Fibroblast of skin of left biceps (primary cell): ENCODE results near the gene MTMR8.

Experiments used
- DNase-seq, 2 experiments: peaks; one replicate each; pipeline ENCODE4 v3.0.0-alpha.2; 2013; ENCODE audit warnings: low read depth in 2 of 2

The MTMR8 gene

DNA sequence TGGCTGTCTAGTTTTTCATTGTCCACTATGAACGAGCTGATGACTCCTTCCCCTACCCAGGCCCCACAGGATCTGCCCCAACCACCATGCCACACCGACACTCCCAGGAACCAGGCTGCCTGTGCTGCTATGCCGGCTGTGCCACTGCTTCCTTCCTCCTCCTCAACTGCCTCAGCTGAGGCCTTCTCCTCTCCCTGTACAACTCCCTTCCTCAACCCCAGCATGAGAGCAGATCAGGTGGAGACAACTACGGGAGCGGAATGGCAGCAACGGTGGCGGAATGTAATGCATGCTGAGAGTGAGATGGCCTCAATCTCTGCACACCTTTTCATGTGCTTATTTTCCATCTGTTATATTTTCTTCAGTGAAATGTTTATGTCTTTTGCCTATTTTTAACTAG is 88.5 kb downstream of the MTMR8 start:
- no peak for DNase-seq

- no peak for DNase-seq
Measured at GRCh38 chrX:64291123-64291522, 104.1 kb downstream of the MTMR8 start.

DNA sequence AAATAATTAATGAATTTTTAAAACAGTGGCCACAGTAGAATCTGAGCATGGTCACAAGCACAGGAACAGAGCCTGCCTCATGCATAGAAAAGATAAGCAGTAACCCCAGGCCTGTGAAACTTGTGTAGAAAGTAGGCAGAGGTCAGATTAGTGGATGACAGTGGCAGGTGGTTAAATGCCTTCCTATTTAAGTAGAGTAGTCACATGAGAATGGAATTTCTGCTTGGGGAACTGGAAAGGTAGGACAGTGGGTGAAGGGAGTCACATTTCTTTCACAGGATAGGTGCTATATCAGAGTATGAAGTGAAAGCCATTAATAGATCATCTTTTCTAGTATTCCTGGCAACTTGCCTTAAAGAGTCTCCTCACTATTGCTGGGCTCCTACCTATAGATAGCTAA is 130.0 kb downstream of the MTMR8 start:
- DNase-seq, result no peak

- no peak for DNase-seq
Measured at GRCh38 chrX:64230123-64230970, 164.9 kb downstream of the MTMR8 start, which contains the start of gene ASB12. TSS of gene ASB12 (minus strand) at chrX:64230607. CDS start at chrX:64225650, 4,957 bp downstream.

- no peak for DNase-seq
Measured at GRCh38 chrX:64229154-64229553, 166.1 kb downstream of the MTMR8 start.
